ENCODE measurements around the gene TAL1.
A peak's percentile ranks its signal among the peaks of the same experiment; 100 is the strongest.
"Not testable (repeated sequence)": the region's sequence is repeated elsewhere in the genome, so short reads cannot be mapped to it uniquely, and the experiment has no call there.

Gene TAL1

GRCh38 chr1:47210666-47211065 lies 21.4 kb downstream of the TAL1 start:
- no peak for DNase-seq

DNA sequence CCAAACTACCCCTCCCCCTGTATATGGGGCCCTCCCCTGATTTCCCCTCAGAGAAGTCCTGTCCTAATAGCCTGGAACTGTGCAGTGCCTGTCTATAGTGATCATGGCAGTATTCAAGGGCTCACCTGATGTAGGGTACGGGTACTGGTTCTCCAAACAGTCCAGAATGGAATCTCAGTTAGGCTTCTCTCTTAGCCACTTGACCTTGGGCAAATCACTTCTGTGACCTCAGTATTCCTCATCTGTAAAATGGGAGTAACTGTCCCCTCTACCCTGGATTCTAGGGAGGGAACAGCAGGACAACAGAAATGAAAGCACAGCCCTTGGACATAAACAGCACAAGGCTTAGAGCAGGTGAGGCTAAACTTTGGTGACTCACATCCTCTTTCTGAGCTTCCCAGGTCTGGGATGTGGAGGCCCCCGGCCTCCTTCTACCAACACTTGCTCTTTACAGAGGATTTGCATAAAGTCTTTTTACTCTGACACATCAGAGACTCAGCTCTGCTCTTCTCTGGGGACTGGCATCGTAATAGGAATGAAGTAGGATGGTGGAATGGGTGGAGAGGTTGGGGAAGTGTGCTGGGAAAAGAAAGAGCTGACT lies 22.2 kb downstream of the TAL1 start:
- no peak for DNase-seq

DNA sequence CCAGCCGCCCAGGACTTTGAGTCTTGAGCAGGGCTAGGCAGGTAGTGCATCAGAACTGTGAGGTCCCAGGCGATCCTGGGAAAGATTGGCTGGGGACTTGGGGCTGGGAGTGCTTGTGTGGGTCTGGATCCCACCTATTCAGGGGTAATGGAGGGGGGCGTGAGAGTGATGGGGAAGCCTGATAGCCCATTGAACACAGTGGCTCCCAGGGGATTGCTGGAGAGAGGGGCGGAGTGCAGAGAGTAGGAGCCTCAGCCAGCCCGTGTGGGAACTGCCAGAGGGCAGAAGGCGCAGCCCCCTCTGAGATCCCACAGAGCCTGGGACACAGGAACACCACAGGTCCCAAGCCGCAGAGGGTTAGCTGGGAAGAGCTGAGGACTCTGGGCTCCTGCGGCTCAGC lies 22.9 kb downstream of the TAL1 start:
- DNase-seq: no peak

DNA sequence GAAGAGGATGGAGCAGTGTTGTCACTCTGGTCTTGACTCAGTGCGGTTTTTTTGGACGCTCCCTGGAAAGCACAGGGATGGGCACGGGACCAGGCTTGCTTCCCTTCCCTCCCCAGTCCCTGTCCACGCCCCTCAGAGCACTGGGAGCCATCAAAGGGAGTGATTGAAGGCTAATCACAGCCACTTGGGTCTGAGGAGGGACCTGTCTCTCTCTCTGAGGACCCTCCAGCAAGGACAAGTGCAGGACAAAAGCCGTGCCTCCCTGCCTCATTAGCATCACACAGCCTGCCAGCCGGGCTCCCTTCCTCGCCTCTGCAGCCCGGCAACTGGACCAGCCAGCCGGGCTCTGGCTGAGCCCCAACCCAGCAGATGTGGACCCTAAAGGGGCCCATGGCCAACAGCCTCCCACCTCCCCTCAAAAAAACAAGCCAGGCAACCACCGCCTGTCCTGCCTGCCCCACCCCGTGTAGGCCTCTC lies 23.6 kb downstream of the TAL1 start:
- DNase-seq: no peak

DNA sequence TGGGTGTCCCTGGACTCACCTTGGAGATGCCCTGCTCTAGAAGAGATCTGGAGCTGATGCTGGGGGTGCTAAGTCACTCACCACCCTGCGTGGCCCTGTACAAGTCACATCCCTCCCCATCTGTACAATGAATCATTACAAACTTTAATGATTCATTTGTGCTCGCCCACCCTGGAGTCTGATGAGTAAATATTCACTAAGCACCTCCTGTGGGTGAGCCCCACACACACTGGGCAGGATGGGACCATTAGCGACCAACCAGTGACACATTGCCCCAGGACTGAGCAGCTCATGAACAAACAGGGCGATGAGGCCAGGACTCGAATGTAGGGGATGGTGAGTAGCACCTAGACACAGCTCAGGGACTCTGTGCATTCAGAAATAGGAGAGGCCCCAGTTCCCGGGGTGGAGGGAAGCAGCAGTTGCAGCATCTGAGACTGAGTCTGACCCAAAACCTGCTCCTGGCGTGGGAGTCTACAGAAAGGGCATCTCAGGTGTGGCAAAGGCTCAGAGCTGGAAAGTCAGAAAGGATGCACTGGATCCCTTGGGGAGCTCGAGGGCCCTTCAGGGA lies 24.1 kb downstream of the TAL1 start:
- no peak for DNase-seq

DNA sequence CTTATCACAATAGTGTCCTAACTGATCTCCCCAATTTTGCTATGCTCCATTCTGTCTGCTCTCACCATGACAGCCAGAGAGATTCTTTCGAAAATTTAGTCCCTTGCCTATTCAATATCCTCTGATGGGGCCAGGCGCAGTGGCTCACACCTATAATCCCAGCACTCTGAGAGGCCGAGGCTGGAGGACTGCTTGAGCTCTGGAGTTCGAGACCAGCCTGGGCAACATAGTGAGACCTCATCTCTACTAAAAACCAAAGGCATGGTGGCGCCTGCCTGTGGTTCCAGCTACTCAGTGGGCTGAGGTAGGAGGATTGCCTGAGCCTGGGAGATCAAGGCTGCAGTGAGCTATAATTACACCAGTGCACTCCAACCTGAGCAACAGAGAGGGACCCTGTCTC lies 26.1 kb downstream of the TAL1 start:
- no peak for DNase-seq

- not testable (repeated sequence) for DNase-seq
These were observed 28.5 kb downstream of the TAL1 start for GRCh38 chr1:47203504-47203903.

DNA sequence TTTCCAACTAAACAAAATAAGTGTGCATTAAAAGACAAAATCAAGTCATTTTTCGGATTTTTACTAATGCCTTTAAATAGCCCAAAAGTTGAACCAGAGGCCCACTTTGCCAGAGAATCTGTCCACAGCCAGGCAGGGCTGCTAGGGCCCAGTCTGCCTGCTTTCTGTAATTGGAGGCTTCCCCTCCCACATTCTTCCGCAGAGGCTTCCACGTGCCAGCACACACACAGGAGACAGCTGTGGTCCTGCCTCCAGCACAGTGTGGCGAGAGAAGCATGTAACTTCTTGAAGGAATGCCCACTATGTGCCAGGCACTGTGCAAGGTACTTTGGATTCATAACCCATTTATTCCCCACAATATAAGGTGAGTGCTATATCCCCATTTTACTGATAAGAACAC lies 30.8 kb downstream of the TAL1 start:
- no peak for DNase-seq

GRCh38 chr1:47198214-47198613 lies 33.8 kb downstream of the TAL1 start:
- DNase-seq: no peak

- DNase-seq: no peak
These were observed 35.4 kb downstream of the TAL1 start for GRCh38 chr1:47196622-47197021.

DNA sequence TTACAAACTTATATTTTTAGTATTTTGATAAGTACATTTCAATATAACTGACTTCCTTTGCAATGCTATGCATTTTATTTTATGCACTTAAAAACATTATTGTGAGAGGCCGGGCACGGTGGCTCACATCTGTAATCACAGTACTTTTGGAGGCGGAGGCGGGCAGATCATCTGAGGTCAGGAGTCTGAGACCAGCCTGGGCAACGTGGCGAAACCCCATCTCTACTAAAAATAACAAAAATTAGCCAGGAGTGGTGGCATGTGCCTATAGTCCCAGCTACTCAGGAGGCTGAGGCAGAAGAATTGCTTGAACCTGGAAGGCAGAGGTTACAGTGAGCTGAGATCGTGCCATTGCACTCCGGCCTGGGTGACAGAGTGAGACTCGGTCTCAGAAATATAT lies 36.0 kb downstream of the TAL1 start:
- DNase-seq: not testable (repeated sequence)

DNA sequence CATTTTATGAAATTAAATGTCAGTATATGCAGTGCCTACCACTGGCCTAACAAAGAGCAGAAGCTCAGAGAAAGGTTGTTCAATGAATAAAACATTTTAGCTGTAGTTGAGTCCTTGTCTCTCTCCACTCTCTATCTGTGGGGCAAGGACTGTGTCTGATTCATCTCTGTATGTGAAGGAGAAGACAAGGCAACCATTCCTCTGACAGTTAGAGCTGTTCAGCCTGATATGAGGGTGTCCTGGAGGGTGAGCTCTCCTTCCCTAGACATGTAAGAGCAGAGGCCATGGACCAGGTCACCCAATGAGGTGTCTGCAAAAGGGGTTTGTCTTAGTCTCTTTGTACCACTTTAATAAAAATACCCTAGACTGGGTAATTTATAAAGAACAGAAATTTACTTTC lies 37.7 kb downstream of the TAL1 start:
- no peak for DNase-seq

DNA sequence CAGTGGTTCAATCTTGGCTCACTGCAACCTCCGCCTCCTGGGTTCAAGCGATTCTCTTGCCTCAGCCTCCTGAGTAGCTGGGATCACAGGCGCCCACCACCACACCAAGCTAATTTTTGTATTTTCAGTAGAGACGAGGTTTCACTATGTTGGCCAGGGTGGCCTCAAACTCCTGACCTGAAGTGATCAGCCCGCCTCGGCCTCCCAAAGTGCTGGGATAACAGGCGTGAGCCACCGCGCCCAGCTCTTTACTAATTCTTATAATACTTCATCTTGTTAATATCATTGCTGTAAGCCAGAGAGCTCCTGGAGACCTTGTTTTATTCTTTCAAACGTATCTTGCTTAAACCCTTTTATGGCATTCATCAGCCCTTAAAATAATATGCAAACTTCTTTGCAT lies 38.5 kb downstream of the TAL1 start:
- DNase-seq: not testable (repeated sequence)

GRCh38 chr1:47192458-47193384 lies 39.3 kb downstream of the TAL1 start:
- DNase-seq: peak; percentile 19

DNA sequence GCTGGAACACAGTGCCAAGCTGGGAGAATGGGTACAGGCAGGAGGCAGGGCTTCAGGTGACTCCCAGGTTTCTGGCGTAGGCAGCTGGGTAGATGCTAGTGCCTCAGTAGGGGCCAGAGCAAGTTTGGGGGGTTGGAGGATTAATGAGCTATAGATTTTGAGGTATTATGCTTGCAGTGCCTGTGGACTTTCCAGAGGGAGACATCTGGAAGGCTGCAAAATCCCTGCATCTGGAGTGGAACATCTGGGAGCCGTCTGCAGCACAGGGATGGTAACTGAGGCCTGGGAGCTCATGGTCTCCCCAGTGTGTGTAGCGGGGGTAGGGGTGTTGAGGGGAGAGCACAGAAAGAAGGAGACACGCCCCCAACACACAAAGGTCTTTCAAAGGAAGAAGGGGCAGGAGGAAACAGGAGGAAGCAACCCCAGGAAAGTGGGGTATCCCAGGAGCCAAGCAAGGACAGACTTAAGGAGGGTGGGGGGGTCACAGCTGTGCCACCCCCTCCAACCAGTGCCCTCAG lies 40.0 kb downstream of the TAL1 start:
- DNase-seq: no peak

DNA sequence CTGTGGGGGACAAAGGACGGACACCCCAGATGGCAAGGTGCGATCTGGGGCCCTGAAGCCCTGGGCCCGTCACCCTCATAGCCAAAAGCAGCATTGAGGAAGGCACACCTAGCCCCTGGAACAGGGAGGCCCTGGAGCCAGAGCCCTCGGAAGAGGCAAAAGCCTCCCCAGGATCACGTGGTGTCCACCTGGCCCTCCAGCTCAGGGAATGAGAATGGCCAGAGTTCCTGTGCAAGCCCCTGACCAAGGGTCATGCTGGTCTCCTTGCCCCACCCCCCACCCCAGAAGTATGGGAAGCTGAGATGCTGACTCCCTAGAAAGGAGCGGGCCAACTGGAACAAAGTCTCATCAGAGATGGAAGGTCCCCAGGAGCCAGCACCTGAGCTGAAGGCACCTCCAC lies 41.2 kb downstream of the TAL1 start:
- DNase-seq: no peak

- DNase-seq: no peak
These were observed 41.5 kb downstream of the TAL1 start for GRCh38 chr1:47190509-47190855.

- no peak for DNase-seq
These were observed 42.0 kb downstream of the TAL1 start, which contains the start of gene PDZK1IP1 for GRCh38 chr1:47189844-47190508. Gene PDZK1IP1, minus strand, starts transcription at chr1:47190036. Its CDS starts 104 bp downstream, at chr1:47189932.

DNA sequence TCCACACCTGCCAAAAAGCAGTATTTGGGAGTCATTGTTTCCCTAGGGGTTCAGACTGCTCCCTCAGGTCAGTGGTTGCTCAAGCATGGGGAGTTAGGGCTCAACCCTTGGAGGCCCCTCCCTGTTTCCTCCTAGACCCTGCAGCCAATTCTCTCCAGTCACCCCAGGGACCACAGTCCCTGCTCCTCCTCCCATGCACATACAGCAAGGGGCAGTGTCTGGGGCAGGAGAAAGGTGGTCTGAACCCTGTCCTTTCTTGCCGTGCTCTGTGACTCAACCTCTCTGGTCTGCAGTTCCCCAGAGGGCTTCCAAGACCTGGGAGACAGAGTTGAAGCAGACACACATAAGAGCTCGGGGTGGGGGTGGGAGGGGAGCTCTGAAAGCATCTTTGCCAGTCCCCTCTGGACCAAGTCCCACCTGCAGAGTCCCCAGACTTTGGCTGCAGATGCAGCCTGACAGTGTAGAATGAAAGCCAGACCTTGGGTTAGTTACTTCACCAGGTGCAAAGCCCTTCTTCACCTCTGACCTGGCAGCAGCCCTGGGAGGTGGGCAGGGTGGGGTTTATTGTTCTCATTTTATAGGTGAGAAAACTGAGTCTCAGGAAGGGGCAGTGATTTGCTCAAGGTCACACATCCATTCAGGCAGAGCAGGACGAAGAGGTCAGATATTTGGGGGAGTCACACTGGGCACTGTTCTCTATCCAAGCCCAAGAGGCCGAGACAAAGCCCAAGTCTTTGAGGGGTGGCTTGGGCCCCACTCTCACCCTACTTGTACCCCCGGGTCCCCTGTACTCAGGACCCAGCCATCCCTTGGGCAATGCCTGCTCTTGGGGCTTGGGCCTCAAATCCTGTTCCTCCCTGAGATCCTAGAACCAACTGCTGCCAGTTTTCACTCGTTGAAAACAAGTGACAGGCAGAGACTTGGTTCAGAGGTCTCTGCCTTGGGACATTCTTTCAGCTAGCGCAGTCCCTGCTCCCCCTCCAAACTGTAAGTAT lies 42.9 kb downstream of the TAL1 start:
- DNase-seq: no peak

DNA sequence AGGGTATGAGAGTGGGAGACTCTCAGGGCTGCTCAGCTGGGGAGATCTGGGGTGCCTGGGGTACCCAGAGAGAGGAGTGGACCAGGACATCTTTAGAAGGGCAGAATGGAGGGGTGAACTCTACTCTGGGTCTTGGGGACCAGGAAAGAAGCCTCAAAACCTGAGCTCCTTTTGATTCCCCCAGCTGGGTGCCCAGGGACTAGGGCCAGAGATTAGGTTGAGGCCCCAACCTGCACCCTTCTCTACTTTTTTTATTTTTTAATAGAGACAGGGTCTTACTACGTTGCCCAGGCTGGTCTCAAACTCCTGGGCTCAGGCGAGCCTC lies 44.1 kb downstream of the TAL1 start:
- no peak for DNase-seq

- no peak for DNase-seq
These were observed 44.6 kb downstream of the TAL1 start for GRCh38 chr1:47187231-47187925.

All from NCI-H2081 treated with DMSO at 0.1 percent for 48 hours (cell line).